Measurements from ENCODE around the gene POLR2I.

DNA sequence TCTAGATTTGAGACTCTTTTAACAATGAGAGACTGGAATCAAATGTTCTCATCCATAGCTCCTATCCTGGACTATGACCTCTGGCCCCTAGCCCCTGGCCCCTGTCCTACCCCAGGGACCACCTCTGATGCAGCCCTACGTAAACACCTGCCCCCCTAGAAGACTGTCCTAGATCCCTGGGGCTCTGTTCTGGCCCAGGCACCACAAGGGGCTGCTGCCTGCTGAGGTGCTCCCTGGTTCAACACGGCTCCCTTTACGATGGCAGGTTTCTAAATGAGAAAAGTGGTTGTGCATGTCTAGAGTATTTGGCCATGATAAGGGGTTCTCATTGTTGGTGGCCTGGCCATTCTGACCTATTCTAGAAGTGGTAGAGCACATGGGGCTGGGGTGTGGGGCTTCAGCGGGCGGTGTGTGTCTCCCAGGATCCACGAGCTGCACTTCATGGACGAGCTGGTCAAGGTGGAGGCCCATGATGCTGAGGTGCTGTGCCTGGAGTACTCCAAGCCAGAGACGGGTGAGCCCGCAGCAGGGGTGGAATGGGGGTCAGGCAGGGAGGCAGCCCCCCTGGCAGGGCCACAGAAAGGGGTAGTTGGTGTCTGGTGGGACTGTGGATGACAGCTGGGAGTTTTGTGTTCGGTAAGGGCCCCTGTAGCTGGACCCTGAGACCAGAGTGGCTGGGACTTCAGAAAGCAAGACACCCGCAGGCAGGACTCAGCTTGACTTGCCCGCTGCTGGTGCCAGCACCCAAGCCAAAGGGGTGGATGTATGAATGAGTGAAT, 30.3 kb downstream of the POLR2I start:
- TF ChIP-seq, protein P1, sequence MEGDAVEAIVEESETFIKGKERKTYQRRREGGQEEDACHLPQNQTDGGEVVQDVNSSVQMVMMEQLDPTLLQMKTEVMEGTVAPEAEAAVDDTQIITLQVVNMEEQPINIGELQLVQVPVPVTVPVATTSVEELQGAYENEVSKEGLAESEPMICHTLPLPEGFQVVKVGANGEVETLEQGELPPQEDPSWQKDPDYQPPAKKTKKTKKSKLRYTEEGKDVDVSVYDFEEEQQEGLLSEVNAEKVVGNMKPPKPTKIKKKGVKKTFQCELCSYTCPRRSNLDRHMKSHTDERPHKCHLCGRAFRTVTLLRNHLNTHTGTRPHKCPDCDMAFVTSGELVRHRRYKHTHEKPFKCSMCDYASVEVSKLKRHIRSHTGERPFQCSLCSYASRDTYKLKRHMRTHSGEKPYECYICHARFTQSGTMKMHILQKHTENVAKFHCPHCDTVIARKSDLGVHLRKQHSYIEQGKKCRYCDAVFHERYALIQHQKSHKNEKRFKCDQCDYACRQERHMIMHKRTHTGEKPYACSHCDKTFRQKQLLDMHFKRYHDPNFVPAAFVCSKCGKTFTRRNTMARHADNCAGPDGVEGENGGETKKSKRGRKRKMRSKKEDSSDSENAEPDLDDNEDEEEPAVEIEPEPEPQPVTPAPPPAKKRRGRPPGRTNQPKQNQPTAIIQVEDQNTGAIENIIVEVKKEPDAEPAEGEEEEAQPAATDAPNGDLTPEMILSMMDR (IDR thresholded peaks at IDR 0.05; ENCODE audit: low read depth, low read length, missing input control) = no peak
- TF ChIP-seq, protein P2, sequence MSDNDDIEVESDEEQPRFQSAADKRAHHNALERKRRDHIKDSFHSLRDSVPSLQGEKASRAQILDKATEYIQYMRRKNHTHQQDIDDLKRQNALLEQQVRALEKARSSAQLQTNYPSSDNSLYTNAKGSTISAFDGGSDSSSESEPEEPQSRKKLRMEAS (IDR thresholded peaks at IDR 0.05) = no peak
- TF ChIP-seq GABPA (IDR thresholded peaks at IDR 0.05 in 1 of 2, conservative IDR thresholded peaks at IDR 0.05 in 1 of 2) (no peak), RAD21 (IDR thresholded peaks at IDR 0.05) (no peak), YY1 (IDR thresholded peaks at IDR 0.05) (no peak), RXRA (IDR thresholded peaks at IDR 0.05) (no peak), FOXA1 (IDR thresholded peaks at IDR 0.05) (no peak)
